H4 (cell line): Measurements from ENCODE around the gene MARS2. TPM values are rescaled to one million over a fixed set of nuclear protein-coding genes. Genes with fewer than 3 reads are reported as not detected.
"Not testable (repeated sequence)": the region's sequence is repeated elsewhere in the genome, so short reads cannot be mapped to it uniquely, and the experiment has no call there.

ENCODE experiments used
- DNase-seq: peaks from one replicate; pipeline ENCODE4 v3.0.0-alpha.2; 2015; ENCODE audit warnings: low spot score
- total RNA-seq: library from RNA; depleted of rRNA; stranded (reverse); fragments of >200 nt; shearing (Covaris generic); gene quantifications from 2 replicates; pipeline ENCODE4 v1.2.3, GENCODE V29; 2014; rRNA removed

The MARS2 gene
- total RNA-seq: 1.7 and 4.1 TPM in 2 replicates

DNA sequence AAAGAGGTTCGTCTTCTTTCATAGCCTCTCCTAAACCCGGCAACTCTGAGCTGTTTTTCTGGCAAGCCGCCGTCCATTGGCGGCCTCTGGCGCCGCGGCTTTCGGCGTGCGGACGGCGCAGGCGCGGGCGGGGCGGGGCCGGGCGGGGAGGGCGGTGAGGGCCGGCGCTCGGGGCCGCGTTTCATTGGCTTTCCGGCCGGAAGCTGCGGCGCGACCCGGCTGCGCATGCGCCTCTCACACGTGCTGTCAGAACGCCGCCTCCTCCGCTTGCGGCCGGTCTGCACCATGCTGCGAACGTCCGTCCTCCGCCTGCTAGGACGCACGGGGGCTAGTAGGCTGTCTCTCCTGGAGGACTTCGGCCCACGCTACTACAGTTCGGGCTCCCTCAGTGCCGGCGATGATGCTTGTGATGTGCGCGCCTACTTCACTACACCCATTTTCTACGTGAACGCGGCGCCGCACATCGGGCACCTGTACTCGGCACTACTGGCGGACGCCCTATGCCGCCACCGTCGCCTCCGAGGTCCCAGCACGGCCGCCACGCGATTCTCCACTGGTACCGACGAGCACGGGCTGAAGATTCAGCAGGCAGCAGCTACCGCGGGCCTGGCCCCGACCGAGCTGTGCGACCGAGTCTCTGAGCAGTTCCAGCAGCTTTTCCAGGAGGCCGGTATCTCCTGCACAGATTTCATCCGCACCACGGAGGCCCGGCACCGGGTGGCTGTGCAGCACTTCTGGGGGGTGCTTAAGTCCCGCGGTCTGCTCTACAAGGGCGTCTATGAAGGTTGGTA is at the start of gene MARS2:
Gene MARS2 (plus strand): TSS at position 249 of the 791 bp plus-strand sequence. CDS start 37 bp downstream, at position 286.
- peak; percentile 88 for DNase-seq

DNA sequence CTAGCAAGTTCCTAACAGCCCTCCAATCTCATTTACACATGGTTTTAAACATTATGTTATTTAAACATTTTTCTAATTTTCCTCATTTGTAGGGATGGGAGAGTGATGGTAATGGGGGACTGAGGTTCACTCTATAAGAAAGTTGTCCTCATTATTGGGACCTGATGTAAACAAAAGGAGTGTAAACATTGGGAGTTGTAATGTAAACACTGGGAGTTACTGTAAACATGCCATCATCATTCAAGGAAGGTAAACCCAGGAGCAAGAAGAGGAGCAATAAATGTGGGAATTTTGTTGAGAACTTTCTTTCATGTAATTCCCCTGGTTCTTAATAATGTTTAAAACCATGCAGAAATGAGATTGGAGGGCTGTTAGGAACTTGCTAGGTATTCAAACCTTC is 47.6 kb upstream of the MARS2 start:
- DNase-seq: no peak

DNA sequence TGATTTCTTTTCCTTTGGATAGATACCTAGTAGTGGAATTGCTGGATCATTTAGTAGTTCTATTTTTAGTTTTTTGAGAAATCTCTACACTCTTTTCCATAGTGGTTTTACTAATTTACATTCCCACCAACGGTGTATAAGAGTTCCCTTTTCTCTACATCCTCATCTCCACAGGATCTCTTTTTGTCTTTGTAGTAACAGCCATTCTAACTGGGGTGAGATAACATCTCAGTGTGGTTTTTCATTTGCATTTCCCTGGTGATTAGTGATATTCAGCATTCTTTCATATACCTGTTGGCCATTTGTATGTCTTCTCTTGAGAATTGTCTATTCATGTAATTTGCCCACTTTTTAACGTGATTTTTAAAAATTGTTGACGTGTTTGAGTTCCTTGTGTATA is 43.5 kb upstream of the MARS2 start:
- DNase-seq: no peak

DNA sequence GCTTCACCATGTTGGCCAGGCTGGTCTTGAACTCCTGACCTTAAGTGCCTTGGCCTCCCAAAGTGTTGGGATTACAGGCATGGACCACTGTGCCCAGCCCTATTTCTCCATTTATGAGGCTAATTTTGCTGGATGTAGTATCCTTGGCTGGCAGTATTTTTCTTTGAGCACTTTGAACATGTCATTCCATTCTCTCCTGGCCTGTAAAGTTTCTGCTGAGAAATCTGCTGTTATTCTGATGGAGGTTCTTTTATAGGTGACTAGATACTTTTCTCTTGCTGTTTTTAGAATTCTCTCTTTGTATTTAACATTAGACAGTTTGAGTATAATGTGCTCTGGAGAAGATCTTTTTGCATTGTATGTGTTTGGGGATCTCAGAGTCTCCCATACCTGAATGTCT is 38.9 kb upstream of the MARS2 start:
- DNase-seq: no peak

DNA sequence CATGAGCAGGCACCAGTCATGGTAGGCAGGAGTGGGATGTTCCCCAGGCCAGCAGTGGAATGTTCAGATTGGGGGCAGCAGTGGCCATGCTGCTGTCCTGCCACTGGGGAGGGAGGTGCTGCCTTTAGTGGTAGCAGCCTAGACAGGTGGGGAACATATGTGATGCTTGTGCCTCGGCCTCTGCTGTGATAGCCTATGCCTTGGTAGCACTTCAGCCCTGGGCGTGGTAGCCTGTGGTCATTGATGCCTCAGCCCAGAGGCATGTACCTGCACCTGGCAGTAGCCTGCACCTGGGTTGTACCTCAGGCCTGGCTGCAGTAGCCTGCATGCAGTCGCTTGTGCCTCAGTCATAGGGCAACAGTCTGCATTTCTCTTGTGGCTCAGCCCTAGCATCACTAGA is 36.9 kb upstream of the MARS2 start:
- no peak for DNase-seq

DNA sequence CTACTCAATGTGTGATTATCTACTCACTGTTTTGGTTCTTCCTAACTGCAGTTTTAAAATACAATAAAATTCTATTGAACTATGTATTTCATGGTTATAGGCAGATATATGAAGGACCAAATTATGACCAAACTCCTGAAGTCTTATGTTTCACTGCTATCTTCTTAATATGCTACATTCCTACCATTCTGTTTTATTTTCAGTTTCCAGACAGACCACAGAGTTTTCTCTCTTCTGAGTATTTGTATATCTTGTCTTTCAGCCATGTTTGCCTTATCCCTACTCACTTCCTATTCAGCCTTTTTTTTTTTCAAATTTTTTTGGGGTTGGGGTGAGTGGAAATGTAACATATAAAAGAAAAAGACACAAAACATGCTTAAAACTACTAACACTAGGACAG is 36.1 kb upstream of the MARS2 start:
- no peak for DNase-seq

DNA sequence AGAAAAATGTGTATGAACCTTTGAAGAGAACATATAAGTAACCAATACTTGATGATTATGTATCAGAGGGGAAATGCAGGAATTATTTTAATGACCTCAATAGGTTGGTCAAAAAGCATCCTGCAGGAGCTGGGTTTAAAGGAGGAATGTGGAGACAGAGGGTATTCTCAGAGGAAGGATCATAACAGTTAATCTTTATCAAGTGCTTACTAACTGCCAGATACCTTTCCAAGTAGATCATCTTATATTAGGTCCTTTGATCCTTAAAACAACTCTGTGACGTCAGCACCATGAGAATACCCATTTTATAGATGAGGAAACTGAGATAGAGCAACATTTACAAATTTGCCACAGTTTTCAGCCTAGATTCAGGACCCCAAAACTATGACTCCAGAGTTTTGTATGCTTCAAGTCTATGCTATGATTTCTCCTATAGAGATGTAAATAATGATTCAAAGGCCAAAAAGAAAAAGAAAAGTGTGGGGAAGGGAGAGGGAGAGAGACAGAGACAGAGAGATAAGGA is 32.7 kb upstream of the MARS2 start:
- DNase-seq: no peak

DNA sequence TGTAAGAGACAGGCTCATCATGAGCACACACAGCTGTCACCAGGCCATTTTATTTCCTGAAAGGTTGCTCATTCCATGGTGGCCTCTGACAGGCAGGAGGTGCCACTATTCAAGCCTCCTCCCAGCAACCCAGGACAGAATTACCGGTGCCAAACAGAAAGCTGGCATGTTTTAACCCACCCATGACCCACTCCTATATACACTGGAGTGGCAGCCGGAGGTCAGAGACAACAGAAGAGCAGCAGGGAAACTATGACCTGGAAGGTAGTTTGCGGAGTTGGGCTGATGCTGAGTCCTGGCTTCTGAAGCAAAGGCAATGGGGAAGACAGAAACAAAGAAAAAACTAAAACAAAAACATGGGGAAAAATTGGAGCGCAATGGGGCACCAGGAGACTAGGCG is 32.1 kb upstream of the MARS2 start:
- no peak for DNase-seq

DNA sequence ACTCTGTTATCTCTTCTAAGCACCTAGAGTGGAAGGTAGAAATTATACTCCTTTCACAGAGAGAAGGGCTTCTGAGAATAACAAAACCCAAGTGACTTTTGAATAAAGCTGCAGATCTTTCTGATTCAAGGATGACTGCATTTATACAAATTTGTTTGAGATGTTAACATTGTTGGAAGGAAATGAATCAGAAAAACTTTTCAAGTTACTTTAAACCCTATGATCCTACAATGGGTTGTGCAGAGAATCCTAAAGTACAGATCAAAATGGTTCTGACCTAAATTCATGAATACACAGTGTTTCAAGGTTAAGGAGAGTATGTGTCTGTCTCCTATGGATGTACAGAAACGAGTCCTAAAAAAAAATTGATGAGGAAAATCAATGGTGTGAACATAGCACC is 31.6 kb upstream of the MARS2 start:
- DNase-seq: no peak

DNA sequence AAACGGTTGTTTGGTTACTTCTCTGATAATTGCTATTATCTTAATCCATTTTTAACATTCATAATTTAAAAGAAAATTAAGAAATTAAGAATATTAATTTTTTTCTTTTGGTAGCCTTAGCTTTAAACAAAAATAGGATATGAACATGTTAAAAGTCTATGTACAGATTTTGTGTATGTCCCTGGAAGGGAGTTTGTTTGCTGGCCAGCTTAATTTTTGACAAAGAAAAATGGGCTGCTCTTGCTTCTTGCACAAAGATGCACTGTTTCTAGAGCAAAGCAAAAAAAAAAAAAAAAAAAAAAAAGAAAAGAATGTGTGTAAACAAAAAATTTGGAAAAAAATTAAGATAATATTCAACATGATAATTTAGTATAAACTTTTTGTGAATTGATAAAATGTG is 31.1 kb upstream of the MARS2 start:
- no peak for DNase-seq

DNA sequence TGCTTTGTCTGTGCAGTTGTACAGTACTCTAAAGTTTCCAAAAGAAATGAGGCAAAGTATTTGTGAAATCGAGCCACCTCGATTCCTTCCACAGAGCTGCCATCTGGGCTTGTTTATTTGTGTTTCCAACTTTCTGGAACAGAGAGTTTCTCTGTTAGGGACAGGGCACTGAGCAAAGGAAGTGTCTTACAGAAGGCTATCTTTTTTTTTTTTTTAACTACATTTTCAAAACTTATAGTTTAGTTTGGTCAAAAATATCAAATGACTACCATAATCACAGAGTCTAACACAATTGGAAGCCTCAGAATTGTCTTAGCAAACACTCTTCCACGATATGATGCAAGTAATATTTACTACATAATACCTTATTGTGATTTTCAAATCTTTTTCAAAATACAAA is 30.6 kb upstream of the MARS2 start:
- DNase-seq: peak; percentile 42

DNA sequence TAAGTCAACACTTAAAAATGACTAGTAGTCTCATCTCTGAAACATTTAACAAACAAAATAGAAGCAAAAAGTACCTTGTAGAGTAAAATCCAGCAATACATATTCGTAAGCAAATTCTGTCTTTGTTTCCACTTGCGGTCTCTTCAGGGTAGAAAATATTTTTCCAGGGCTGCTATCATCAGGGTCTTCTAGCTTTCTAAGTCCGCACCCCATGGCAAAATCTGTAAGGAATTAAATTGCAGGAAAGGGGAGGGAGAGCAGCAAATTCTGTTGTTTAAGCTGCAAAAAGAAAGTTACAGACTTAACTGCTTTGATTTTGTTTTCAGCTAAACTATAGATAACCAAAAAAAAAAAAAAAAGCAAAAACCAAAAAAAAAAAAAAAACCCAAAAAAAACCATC is 29.9 kb upstream of the MARS2 start, which contains the start of gene RFTN2:
Gene RFTN2 (minus strand): TSS at position 342 of the 400 bp plus-strand sequence. CDS start 129 bp downstream, at position 213.
- no peak for DNase-seq

DNA sequence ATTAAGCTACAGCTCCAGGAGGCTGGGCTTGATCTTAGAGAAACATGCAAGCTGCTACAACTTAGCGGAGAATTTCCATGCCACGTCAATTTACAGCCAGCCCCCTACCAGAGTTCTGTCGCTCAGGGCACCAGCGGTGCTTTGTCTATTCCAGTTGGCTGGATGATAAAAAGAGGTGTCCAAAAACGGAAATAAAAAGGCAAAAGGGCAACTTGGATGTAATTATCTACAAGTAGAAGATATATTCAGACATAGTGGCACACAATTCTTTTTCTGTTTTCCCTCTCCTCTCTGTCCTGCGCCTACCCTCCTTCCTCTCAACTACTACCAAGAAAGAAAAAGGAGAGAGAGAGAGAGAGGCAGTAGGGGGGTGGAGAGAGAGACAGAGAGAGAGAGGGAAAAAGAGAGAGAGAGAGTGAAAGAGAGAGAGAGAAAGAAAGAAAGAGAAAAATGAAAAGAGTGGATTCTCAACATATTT is 29.4 kb upstream of the MARS2 start:
- DNase-seq: peak; percentile 21

DNA sequence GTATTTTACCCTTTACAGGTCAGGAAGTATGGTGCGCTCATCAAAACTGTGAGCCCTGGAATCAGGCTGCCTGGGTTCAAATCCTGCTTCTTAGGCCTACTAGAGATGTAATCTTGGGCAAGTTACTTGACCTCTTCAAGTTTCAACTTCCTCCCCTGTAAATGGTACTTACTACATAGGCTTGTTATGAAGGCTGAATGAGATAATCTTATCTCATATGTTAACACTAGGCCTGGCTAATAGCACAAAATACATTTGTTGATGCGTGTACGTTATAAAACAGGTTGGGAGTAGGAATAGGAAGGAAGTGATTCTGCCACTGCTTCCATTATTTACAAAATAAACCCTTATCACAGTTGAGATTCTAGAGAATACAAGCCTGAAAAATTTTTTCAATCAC is 28.1 kb upstream of the MARS2 start:
- no peak for DNase-seq

DNA sequence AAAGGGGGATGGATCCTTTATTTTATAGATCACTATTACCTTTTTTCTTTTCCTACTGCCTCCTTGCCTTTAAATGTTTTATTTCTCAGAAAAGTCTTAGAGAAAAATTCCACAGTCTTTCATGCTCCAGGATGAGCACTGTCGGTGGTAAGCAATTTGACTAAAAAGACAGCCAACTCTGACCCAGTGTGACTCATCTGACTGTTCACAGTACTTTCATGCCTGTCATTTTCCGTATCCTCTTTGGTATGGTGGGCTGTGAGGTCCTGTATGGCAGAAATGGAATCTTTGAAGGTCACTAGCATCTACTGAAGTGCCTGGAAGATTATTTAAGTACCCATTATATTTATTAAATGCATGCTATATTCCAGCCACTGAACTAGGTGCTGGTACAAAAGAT is 27.7 kb upstream of the MARS2 start:
- no peak for DNase-seq

DNA sequence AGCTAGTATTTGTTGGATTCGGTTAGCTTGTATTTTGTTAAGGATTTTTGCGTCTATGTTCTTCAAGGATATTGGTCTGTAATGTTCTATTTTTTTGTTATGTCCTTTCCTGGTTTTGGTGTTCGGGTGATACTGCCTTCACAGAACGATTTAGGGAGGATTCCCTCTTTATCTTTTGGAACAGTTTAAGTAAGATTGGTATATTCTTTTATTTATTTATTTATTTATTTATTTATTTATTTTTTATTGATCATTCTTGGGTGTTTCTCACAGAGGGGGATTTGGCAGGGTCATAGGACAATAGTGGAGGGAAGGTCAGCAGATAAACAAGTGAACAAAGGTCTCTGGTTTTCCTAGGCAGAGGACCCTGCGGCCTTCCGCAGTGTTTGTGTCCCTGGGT is 10.0 kb upstream of the MARS2 start:
- not testable (repeated sequence) for DNase-seq

DNA sequence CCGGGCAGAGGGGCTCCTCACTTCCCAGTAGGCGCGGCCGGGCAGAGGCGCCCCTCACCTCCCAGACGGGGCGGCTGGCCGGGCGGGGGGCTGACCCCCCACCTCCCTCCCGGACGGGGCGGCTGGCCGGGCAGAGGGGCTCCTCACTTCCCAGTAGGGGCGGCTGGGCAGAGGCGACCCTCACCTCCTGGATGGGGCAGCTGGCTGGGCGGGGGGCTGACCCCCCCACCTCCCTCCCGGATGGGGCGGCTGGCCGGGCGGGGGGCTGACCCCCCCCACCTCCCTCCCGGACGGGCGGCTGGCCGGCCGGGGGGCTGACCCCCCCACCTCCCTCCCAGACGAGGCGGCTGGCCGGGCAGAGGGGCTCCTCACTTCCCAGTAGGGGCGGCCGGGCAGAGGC is 9.2 kb upstream of the MARS2 start:
- DNase-seq: not testable (repeated sequence)

DNA sequence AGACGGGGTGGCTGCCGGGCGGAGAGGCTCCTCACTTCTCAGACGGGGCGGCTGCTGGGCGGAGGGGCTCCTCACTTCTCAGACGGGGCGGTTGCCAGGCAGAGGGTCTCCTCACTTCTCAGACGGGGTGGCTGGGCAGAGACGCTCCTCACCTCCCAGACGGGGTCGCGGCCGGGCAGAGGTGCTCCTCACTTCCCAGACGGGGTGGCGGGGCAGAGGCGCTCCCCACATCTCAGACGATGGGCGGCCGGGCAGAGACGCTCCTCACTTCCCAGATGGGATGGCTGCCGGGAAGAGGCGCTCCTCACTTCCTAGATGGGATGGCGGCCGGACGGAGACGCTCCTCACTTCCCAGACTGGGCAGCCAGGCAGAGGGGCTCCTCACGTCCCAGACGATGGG is 8.6 kb upstream of the MARS2 start:
- not testable (repeated sequence) for DNase-seq

DNA sequence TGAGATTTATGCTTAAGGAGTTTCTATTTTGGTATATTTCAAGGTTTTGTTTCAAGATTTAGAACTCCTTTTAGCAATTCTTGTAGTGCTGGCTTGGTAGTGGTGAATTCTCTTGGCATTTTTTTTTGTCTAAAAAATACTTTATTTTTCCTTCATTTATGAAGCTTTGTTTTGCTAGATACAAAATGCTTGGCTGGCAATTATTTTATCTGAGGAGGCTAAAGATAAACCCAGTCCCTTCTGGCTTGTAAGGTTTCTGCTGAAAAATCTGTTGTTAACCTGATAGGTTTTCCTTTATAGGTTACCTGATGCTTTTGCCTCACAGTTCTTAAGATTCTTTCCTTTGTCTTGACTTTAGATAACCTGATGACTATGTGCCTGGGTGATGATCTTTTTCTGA is 5.4 kb upstream of the MARS2 start:
- DNase-seq: not testable (repeated sequence)

DNA sequence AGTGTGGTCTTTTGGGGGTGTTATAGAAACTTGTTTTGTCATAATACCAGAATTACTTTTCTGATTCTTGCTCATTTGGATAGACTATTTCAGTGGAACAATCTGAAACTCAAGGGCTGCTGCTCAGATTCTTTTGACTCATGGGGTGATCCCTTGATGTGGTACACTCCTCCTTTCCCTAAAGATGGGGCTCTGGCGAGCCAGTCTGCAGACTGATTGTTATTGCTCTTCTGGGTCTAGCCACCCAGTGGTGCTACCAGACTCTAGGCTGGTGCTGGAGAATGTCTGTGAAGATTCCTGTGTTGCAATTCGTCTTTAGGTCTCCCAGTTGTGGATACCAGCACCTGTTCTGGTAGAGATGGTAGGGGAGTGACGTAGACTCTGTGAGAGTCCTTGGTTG is 4.2 kb upstream of the MARS2 start:
- no peak for DNase-seq

DNA sequence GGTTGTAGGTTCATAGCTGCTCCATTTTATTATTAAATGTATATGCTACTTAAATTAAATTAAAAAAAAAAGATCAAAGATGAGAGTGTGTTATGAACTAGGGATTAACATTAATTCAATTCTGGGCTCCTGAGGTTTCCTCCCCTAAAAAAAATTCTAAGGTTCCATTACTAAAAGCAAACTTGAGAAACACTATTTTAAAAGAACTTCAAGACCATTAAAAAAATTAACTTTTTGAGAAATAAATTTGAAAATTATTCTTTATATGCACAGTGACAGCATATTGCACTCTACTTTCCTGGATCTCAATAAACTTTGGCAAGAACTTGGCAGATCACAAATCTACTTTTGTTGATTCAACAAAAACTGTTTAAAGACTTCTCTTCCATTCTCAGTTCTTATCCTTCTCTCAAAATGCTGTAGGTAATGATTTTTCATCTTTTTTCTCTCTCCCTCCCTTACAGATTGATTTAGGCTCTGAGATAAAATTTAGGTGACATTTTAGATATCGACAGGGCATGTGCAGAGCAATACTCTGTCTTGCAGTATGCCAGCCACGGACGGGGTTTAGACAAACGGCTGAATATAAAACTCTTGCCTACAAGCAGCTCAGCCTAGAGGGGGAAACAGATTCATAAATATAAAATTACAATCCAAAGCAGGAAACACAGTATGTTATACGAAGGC is 592 bp upstream of the MARS2 start:
- DNase-seq: no peak

DNA sequence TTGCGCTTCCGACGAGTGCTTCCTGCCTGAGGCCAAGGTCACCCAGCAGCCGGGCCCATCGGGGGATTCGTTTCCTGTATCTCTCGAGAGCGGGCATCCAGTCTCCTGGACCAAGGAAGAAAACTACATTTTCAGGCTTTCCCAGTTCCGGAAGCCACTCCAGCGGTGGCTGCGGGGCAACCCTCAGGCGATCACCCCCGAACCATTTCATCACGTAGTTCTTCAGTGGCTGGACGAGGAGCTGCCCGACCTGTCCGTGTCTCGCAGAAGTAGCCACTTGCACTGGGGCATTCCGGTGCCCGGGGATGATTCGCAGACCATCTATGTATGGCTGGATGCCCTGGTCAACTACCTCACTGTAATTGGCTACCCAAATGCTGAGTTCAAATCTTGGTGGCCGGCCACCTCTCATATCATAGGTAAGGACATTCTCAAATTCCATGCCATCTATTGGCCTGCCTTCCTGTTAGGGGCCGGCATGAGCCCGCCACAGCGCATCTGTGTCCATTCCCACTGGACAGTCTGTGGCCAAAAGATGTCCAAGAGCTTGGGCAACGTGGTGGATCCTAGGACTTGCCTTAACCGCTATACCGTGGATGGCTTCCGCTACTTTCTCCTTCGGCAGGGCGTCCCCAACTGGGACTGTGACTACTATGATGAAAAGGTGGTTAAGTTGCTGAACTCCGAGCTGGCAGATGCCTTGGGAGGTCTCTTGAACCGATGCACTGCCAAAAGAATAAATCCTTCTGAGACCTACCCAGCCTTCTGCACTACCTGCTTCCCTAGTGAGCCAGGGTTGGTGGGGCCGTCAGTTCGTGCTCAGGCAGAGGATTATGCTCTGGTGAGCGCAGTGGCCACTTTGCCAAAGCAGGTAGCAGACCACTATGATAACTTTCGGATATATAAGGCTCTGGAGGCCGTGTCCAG is 1.0 kb downstream of the MARS2 start:
- DNase-seq: no peak
